GM12878 (cell line): ENCODE results near the gene SERHL2. TPM values are rescaled to one million over a fixed set of nuclear protein-coding genes. Genes with fewer than 3 reads are reported as not detected.

Experiments used
- EGR1 ChIP-seq, 2 experiments: IDR thresholded peaks; 1 replicate in 1 of 2; 2 replicates in 1 of 2; pipeline ENCODE4 v1.6.1; 2011 to 2012; ENCODE audit warnings: low read depth in 2 of 2, low read length in 2 of 2, borderline replicate concordance in 1 of 2, mild to moderate bottlenecking in 1 of 2, moderate library complexity in 1 of 2
- HCFC1 ChIP-seq: fragments of 150-350 bp; IDR thresholded peaks from 2 replicates; pipeline ENCODE4 v1.6.1; 2014; ENCODE audit warnings: low read length
- HDGF ChIP-seq: fragments of 450-650 bp; IDR thresholded peaks from 2 replicates; pipeline ENCODE4 v1.6.1; 2016; ENCODE audit warnings: antibody characterized with exemption
- JUND ChIP-seq: IDR thresholded peaks from 2 replicates; pipeline ENCODE4 v1.6.1; 2012; ENCODE audit warnings: low read depth, mild to moderate bottlenecking, low read length, improper control_type of control experiment, moderate library complexity
- NRF1 ChIP-seq: conservative IDR thresholded peaks from 2 replicates; pipeline ENCODE4 v1.6.1; 2011; ENCODE audit warnings: mild to moderate bottlenecking, low read depth, low read length, improper control_type of control experiment
- POLR2AphosphoS5 ChIP-seq: IDR thresholded peaks from 2 replicates; pipeline ENCODE4 v1.6.1; 2011; ENCODE audit warnings: mild to moderate bottlenecking, low read length, inconsistent platforms
- RAD21 ChIP-seq: IDR thresholded peaks from 2 replicates; pipeline ENCODE4 v1.6.1; 2011; ENCODE audit warnings: mild to moderate bottlenecking, low read depth, low read length, moderate library complexity; ENCODE audit not compliant: insufficient read depth
- SIX5 ChIP-seq: IDR thresholded peaks from 2 replicates; pipeline ENCODE4 v1.6.1; 2011; ENCODE audit warnings: mild to moderate bottlenecking, low read depth, low read length, moderate library complexity; ENCODE audit not compliant: severe bottlenecking
- SP1 ChIP-seq: IDR thresholded peaks from one replicate; pipeline ENCODE4 v1.6.1; 2011; ENCODE audit warnings: low read depth, low read length
- polyA plus RNA-seq, 11 experiments: library from polyadenylated mRNA; depleted of rRNA in 4 of 11; unstranded in 6 of 11; stranded (reverse) in 5 of 11; fragments of >200 nt; fragmentation: Nextera tagmentation in 4 of 11; fragmentation: Illumina TruSeq in 1 of 11; extraction: Ambion mirVana in 4 of 11; extraction: Trizol in 1 of 11; gene quantifications; 1 replicate in 1 of 11; 2 replicates in 10 of 11; pipeline versions ENCODE4 v1.2.1 to v1.2.3, GENCODE V29; 2011 to 2016; ENCODE audit warnings: inconsistent platforms in 2 of 11, missing spikeins in 2 of 11, low read depth in 1 of 11
- total RNA-seq, 4 experiments: library from RNA; depleted of rRNA in 3 of 4; stranded (reverse); fragments of >200 nt in 3 of 4; fragmentation: Illumina TruSeq in 1 of 4; extraction: Trizol in 1 of 4; gene quantifications; 2 replicates each; pipeline versions ENCODE4 v1.2.1 to v1.2.3, GENCODE V29; 2013 to 2021
- TF ChIP-seq, protein P1 (sequence below): fragments of 450-650 bp; formaldehyde crosslinking; IDR thresholded peaks from 2 replicates; pipeline ENCODE4 v1.4.0; 2020; ENCODE audit warnings: mild to moderate bottlenecking, moderate library complexity
- TF ChIP-seq, protein P2 (sequence below): fragments of 450-650 bp; conservative IDR thresholded peaks from 2 replicates; pipeline ENCODE4 v1.6.1; 2017; ENCODE audit warnings: mild to moderate bottlenecking, moderate library complexity
- TF ChIP-seq, protein P3 (sequence below): fragments of 450-650 bp; IDR thresholded peaks from 2 replicates; pipeline ENCODE4 v1.6.1; 2017; ENCODE audit warnings: mild to moderate bottlenecking, low read depth, inconsistent platforms; ENCODE audit not compliant: poor library complexity, severe bottlenecking
- TF ChIP-seq, protein P4 (sequence below): IDR thresholded peaks from 2 replicates; pipeline ENCODE4 v1.6.1; 2011; ENCODE audit warnings: borderline replicate concordance, low read depth, mild to moderate bottlenecking, moderate library complexity, mixed read lengths, low read length; ENCODE audit not compliant: insufficient read depth; ENCODE audit errors: extremely low read length
- TF ChIP-seq, protein P5 (sequence below): IDR thresholded peaks from 2 replicates; pipeline ENCODE4 v1.6.1; 2012; ENCODE audit warnings: improper control_type of control experiment, low read depth, low read length; ENCODE audit not compliant: insufficient replicate concordance

The SERHL2 gene
- total and polyA plus RNA-seq, 10 of the 15 experiments (the other 5 are each of a cell fraction or from before 2014, with no cell fraction given): 0.63 to 2.0 (median 1.2) TPM

DNA sequence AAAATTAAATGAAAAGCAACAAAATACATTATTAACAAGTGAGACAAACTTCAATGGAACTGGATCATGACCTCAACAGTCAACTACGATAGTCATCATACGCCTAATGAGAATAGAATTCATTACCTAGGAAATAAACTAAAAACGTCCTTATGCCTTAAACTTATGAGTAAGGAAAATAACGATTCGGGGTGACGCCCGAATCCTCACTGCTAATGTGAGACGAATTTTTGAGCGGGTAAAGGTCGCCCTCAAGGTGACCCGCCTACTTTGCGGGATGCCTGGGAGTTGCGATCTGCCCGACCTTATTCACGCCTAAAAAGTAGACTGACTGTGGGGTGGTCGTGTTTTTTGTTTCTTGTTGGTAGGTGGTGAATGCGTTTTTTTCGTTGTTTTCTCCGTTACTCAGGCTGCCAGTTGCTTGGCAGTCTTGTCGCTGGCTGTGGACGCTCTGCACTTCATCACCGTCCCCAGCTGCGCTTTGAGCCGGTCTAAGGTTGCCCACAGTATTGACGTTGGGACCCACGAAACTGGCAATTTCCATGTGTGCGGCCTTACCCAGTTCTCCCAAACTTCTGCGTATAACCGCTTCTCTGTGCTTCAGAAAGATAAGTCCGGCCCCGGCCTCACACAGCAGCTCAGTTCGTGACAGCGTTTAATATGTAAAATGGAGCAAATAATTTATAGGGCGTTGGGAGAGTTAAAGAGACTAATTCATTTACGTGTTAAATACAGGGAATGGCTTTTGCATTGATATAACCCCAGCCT is 61.5 kb downstream of the SERHL2 start (continued):
- TF ChIP-seq, protein P1, sequence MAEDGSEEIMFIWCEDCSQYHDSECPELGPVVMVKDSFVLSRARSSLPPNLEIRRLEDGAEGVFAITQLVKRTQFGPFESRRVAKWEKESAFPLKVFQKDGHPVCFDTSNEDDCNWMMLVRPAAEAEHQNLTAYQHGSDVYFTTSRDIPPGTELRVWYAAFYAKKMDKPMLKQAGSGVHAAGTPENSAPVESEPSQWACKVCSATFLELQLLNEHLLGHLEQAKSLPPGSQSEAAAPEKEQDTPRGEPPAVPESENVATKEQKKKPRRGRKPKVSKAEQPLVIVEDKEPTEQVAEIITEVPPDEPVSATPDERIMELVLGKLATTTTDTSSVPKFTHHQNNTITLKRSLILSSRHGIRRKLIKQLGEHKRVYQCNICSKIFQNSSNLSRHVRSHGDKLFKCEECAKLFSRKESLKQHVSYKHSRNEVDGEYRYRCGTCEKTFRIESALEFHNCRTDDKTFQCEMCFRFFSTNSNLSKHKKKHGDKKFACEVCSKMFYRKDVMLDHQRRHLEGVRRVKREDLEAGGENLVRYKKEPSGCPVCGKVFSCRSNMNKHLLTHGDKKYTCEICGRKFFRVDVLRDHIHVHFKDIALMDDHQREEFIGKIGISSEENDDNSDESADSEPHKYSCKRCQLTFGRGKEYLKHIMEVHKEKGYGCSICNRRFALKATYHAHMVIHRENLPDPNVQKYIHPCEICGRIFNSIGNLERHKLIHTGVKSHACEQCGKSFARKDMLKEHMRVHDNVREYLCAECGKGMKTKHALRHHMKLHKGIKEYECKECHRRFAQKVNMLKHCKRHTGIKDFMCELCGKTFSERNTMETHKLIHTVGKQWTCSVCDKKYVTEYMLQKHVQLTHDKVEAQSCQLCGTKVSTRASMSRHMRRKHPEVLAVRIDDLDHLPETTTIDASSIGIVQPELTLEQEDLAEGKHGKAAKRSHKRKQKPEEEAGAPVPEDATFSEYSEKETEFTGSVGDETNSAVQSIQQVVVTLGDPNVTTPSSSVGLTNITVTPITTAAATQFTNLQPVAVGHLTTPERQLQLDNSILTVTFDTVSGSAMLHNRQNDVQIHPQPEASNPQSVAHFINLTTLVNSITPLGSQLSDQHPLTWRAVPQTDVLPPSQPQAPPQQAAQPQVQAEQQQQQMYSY: peak; percentile 98
- TF ChIP-seq SP1: peak; percentile 80
- TF ChIP-seq, protein P2, sequence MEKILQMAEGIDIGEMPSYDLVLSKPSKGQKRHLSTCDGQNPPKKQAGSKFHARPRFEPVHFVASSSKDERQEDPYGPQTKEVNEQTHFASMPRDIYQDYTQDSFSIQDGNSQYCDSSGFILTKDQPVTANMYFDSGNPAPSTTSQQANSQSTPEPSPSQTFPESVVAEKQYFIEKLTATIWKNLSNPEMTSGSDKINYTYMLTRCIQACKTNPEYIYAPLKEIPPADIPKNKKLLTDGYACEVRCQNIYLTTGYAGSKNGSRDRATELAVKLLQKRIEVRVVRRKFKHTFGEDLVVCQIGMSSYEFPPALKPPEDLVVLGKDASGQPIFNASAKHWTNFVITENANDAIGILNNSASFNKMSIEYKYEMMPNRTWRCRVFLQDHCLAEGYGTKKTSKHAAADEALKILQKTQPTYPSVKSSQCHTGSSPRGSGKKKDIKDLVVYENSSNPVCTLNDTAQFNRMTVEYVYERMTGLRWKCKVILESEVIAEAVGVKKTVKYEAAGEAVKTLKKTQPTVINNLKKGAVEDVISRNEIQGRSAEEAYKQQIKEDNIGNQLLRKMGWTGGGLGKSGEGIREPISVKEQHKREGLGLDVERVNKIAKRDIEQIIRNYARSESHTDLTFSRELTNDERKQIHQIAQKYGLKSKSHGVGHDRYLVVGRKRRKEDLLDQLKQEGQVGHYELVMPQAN: peak; percentile 94
- TF ChIP-seq, protein P3, sequence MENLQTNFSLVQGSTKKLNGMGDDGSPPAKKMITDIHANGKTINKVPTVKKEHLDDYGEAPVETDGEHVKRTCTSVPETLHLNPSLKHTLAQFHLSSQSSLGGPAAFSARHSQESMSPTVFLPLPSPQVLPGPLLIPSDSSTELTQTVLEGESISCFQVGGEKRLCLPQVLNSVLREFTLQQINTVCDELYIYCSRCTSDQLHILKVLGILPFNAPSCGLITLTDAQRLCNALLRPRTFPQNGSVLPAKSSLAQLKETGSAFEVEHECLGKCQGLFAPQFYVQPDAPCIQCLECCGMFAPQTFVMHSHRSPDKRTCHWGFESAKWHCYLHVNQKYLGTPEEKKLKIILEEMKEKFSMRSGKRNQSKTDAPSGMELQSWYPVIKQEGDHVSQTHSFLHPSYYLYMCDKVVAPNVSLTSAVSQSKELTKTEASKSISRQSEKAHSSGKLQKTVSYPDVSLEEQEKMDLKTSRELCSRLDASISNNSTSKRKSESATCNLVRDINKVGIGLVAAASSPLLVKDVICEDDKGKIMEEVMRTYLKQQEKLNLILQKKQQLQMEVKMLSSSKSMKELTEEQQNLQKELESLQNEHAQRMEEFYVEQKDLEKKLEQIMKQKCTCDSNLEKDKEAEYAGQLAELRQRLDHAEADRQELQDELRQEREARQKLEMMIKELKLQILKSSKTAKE: peak; percentile 86
- TF ChIP-seq HDGF: peak; percentile 19; the same call in 1 of the 2 replicates
- TF ChIP-seq SIX5: peak; percentile 40
- TF ChIP-seq, protein P4, sequence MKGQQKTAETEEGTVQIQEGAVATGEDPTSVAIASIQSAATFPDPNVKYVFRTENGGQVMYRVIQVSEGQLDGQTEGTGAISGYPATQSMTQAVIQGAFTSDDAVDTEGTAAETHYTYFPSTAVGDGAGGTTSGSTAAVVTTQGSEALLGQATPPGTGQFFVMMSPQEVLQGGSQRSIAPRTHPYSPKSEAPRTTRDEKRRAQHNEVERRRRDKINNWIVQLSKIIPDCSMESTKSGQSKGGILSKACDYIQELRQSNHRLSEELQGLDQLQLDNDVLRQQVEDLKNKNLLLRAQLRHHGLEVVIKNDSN: no peak
- TF ChIP-seq, protein P5, sequence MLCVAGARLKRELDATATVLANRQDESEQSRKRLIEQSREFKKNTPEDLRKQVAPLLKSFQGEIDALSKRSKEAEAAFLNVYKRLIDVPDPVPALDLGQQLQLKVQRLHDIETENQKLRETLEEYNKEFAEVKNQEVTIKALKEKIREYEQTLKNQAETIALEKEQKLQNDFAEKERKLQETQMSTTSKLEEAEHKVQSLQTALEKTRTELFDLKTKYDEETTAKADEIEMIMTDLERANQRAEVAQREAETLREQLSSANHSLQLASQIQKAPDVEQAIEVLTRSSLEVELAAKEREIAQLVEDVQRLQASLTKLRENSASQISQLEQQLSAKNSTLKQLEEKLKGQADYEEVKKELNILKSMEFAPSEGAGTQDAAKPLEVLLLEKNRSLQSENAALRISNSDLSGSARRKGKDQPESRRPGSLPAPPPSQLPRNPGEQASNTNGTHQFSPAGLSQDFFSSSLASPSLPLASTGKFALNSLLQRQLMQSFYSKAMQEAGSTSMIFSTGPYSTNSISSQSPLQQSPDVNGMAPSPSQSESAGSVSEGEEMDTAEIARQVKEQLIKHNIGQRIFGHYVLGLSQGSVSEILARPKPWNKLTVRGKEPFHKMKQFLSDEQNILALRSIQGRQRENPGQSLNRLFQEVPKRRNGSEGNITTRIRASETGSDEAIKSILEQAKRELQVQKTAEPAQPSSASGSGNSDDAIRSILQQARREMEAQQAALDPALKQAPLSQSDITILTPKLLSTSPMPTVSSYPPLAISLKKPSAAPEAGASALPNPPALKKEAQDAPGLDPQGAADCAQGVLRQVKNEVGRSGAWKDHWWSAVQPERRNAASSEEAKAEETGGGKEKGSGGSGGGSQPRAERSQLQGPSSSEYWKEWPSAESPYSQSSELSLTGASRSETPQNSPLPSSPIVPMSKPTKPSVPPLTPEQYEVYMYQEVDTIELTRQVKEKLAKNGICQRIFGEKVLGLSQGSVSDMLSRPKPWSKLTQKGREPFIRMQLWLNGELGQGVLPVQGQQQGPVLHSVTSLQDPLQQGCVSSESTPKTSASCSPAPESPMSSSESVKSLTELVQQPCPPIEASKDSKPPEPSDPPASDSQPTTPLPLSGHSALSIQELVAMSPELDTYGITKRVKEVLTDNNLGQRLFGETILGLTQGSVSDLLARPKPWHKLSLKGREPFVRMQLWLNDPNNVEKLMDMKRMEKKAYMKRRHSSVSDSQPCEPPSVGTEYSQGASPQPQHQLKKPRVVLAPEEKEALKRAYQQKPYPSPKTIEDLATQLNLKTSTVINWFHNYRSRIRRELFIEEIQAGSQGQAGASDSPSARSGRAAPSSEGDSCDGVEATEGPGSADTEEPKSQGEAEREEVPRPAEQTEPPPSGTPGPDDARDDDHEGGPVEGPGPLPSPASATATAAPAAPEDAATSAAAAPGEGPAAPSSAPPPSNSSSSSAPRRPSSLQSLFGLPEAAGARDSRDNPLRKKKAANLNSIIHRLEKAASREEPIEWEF: peak; percentile 71
- TF ChIP-seq HCFC1: peak; percentile 73
- peak; percentile 68 to 93 for TF ChIP-seq EGR1 (IDR thresholded peaks at IDR 0.05; ENCODE audit: borderline replicate concordance in 1 of 2, low read depth in 2 of 2, low read length in 2 of 2)
- TF ChIP-seq NRF1: no peak
- TF ChIP-seq RAD21: no peak
- TF ChIP-seq JUND: no peak
- TF ChIP-seq POLR2AphosphoS5: peak; percentile 100
